BE2C (cell line): ENCODE measurements around the gene PRKAR1B.

Experiments used
- DNase-seq: peaks from one replicate; pipeline ENCODE4 v3.0.0-alpha.2; 2020
- H3K27me3 ChIP-seq: fragments of 250-450 bp; sonication (Bioruptor Pico); 2 replicates; pipeline ENCODE4 v1.5.1; 2020; ENCODE audit warnings: mild to moderate bottlenecking
- H3K36me3 ChIP-seq: fragments of 250-450 bp; sonication (Bioruptor Pico); 2 replicates; pipeline ENCODE4 v1.5.1; 2020; ENCODE audit warnings: mild to moderate bottlenecking
- H3K4me1 ChIP-seq: fragments of 250-450 bp; sonication (Bioruptor Pico); 2 replicates; pipeline ENCODE4 v1.5.1; 2020
- H3K4me3 ChIP-seq: 2 replicates; pipeline ENCODE4 v1.5.1; 2011; ENCODE audit warnings: low read depth, low read length
- H3K9me3 ChIP-seq: fragments of 250-450 bp; sonication (Bioruptor Pico); 2 replicates; pipeline ENCODE4 v1.5.1; 2020
- TF ChIP-seq, protein P1 (sequence below): IDR thresholded peaks from 2 replicates; pipeline ENCODE4 v1.5.1; 2012; ENCODE audit warnings: mild to moderate bottlenecking, low read depth, low read length

The PRKAR1B gene

DNA sequence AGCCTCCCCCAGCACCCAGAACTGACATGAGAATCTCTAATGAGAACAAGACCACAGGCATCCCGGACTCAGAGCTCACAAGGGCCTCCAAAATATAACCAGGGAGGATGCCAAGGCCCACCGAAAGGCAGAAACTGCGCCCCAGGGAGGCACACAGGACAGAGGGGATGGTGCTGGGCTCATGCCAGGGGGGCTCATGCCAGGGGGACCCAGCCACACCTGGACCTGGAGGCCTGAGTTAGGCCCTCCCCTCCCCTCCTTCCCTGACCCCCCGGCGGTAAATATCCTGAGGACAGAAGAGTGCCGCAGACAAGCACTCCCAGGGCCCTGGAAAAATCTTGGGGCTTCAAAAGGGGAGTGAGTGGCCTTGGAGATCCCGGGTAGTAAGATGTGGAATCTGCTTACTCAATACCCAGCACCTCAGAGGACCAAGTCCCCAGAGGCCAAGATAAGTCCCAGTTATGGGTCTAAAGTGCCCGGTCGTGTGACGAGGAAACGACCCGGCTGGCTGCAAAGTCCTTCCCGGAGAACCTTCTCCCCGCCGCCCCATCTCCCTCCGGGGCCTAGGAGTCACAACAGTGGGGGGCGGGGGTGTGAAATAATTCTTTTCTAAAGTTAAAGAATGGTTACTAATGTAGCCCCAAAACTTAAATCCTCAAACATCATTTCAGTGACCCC, 219.3 kb downstream of the PRKAR1B start:
- H3K4me3 ChIP-seq: no peak overlapping the region
- H3K27me3 ChIP-seq: peaks cover 16% of the 10 kb centered on the region
- TF ChIP-seq, protein P1, sequence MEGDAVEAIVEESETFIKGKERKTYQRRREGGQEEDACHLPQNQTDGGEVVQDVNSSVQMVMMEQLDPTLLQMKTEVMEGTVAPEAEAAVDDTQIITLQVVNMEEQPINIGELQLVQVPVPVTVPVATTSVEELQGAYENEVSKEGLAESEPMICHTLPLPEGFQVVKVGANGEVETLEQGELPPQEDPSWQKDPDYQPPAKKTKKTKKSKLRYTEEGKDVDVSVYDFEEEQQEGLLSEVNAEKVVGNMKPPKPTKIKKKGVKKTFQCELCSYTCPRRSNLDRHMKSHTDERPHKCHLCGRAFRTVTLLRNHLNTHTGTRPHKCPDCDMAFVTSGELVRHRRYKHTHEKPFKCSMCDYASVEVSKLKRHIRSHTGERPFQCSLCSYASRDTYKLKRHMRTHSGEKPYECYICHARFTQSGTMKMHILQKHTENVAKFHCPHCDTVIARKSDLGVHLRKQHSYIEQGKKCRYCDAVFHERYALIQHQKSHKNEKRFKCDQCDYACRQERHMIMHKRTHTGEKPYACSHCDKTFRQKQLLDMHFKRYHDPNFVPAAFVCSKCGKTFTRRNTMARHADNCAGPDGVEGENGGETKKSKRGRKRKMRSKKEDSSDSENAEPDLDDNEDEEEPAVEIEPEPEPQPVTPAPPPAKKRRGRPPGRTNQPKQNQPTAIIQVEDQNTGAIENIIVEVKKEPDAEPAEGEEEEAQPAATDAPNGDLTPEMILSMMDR: no peak
- H3K9me3 ChIP-seq: no peaks in the 10 kb centered on the region
- H3K36me3 ChIP-seq: no peaks in the 10 kb centered on the region
- DNase-seq: no peak
- no peaks in the 10 kb centered on the region for H3K4me1 ChIP-seq

DNA sequence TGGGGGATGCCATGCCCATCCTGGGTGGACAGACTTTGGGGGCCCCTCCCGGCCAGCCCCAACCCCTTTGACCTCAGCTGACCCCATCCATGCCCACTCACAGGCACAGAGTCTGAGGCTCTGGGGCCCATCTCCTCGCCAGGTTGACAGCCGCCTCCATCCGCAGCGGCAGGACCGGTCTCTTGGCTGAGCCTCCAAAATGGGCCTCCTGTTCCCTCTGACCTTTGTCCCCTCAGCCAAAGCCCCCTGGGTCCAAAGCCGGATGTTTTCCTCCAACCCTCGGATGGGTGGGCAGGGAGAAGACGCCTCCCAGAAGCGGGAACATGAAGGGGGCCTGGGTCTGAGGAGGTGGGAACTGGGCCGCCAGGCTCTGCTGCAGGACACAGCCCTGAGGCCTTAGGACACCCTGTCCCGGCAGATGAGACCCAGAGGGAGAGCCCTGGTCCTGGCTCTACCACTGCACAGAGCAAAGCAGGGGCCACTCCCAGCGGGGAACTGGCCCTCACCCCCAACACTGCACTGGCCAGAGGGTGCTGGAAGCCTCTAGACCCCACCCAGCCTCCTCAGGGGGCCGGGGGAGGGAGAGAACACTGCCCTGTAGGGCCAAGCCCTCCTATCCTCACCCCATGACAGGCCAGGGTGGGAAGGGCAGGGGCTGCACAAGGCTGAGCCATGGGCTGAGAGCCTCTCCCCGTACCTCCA, 220.0 kb downstream of the PRKAR1B start:
- peaks cover 9% of the 10 kb centered on the region for H3K27me3 ChIP-seq
- H3K36me3 ChIP-seq: no peaks in the 10 kb centered on the region
- no peak for DNase-seq
- H3K4me1 ChIP-seq: no peaks in the 10 kb centered on the region
- H3K4me3 ChIP-seq: no peak overlapping the region
- TF ChIP-seq, protein P1: no peak
- no peaks in the 10 kb centered on the region for H3K9me3 ChIP-seq

DNA sequence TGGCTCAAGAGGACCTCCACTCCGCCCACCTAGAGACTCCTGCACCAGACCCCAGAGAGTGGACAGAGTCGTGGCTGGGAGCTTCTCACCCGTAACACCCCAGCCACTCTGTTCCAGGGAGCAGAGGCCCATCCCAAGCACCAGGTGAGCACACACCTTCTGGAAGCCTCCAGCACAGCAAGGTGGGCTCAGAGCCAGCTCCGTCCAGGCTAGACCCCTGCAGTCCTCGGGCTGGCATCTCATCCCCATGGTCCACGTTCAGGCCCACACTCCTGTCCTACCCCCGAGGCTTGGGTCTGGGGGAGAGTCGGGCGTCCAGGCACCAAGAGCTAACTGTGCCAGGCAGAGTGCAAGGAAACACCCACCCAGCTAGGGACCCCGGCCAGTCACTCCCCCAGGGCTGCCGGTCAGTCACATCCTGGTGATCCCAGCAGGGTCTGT, 220.7 kb downstream of the PRKAR1B start:
- TF ChIP-seq, protein P1: no peak
- DNase-seq: no peak
- no peaks in the 10 kb centered on the region for H3K36me3 ChIP-seq
- 0 out of 2 replicates have a peak, but pooled peaks cover 2% of the 10 kb centered on the region for H3K27me3 ChIP-seq
- H3K4me1 ChIP-seq: no peaks in the 10 kb centered on the region
- no peak overlapping the region for H3K4me3 ChIP-seq
- H3K9me3 ChIP-seq: no peaks in the 10 kb centered on the region

DNA sequence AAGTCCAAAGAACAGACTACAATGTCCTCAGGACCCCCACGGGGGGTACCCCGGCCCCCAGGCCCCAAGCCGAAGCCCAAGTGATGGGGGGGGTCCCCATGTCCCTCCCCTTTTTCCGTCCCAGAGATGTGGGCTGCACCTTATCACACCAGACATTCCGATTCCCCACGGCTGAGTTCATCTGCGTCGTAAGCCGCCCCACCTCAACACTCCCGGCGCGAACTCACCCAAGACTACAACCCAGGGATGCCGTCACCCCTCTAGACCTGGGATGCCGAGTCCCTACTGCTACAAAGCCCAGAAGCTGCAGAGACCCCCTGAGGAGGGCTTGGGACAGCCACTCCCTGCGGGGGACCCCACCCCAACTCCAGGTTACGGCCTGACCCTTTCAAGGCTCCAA, 221.9 kb downstream of the PRKAR1B start:
- no peaks in the 10 kb centered on the region for H3K36me3 ChIP-seq
- no peak for DNase-seq
- no peaks in the 10 kb centered on the region for H3K4me1 ChIP-seq

DNA sequence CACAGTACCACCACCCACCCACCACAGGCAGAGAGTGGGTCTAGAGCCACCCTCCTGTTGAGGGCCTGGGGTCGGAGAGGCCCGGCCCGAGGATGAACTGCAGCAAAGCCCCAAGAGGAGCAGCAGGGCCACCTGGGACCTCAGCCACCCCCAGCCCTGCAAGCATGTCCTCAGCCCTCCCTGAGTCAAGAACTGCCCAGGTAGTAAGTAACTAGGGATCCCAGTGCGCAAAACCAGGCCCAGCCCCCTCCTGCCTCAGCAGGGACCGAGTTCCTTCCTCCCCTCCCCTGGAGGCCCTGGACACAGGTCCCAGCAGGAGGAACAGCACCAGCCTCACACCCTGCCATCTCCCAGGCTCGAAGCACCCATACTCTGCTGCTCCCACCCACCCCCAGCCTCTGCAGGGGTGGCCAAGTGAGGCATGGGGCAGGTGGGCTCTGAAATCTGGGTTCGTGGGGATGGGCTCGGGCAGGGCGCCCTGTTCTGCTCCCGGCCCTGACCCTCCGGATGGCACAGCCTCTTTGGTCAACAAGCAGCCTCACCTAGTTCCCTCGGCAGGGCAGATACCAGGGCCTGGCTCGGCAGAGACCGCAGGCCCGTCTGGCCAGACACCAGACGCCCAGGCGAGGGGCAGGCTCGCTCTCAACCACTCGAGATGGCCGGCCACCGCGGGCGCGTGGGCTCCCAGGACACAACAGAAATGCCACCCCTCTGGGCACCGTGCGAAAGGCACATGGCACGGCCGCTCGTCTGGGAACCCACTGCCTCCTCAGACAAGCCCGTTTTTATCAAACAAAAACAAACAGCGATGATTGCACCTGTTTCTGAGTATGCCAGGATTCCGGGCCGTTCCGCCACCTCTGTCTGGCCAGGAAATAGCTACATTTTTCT, 222.6 kb downstream of the PRKAR1B start:
- Histone ChIP-seq H3K4me3 (no peak overlapping the region), H3K9me3 (no peaks in the 10 kb centered on the region), H3K4me1 (no peaks in the 10 kb centered on the region), H3K27me3 (no peaks in the 10 kb centered on the region), H3K36me3 (no peaks in the 10 kb centered on the region)
- TF ChIP-seq, protein P1: no peak
- DNase-seq: no peak

More for the DNA sequence above, 221.9 kb downstream of the PRKAR1B start:
- TF ChIP-seq, protein P1: no peak
- 0 out of 2 replicates have a peak, but pooled peaks cover 2% of the 10 kb centered on the region for H3K27me3 ChIP-seq
- H3K9me3 ChIP-seq: no peaks in the 10 kb centered on the region
- no peak overlapping the region for H3K4me3 ChIP-seq
